Inflammatory macrophage treated with lipopolysaccharide for 4 hours (primary cell): ENCODE results near the gene TAF11.
A peak's percentile ranks its signal among the peaks of the same experiment; 100 is the strongest.
"Not testable (repeated sequence)": the region's sequence is repeated elsewhere in the genome, so short reads cannot be mapped to it uniquely, and the experiment has no call there.

ENCODE experiments used
- DNase-seq: peaks from one replicate; pipeline ENCODE4 v3.0.0-alpha.2; 2020

The TAF11 gene, protein sequence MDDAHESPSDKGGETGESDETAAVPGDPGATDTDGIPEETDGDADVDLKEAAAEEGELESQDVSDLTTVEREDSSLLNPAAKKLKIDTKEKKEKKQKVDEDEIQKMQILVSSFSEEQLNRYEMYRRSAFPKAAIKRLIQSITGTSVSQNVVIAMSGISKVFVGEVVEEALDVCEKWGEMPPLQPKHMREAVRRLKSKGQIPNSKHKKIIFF

GRCh38 chr6:34887753-34888513, at the start of gene TAF11:
Gene TAF11 (minus strand): TSS chr6:34888042. CDS start chr6:34887957, 85 bp downstream.
- peak; percentile 94 for DNase-seq

DNA sequence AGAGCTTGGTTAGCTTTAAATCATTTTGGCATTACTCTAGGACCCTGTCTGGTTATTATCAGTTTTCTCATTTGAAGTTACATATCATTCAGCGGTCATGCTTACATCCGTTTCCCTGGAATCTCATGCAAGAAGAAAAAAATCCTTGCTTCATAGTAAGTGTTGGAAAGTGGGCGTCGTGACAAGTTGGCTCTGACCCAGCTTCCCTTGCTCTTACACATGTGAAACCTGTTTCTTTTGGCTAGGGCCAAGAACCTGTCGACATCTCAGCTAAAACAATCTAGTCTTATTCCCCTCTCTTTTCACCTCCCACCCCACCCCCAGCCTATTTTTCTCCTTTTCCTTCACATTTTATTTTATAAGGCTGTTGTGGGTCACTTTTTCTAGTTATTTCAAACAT, 46.7 kb upstream of the TAF11 start:
- DNase-seq: peak; percentile 36

DNA sequence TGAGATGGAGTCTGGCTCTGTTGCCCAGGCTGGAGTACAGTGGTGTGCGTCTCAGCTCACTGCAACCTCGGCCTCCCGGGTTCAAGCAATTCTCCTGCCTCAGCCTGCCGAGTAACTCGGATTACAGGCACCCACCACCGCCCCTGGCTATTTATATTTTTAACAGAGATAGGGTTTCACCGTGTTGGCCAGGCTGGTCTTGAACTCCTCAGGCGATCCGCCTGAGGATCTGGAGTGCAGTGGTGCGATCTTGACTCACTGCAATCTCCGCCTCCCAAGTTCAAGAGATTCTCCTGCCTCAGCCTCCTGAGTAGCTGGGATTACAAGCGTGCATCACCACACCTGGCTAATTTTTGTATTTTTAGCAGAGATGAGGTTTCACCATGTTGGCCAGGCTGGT, 44.4 kb upstream of the TAF11 start:
- DNase-seq: not testable (repeated sequence)

DNA sequence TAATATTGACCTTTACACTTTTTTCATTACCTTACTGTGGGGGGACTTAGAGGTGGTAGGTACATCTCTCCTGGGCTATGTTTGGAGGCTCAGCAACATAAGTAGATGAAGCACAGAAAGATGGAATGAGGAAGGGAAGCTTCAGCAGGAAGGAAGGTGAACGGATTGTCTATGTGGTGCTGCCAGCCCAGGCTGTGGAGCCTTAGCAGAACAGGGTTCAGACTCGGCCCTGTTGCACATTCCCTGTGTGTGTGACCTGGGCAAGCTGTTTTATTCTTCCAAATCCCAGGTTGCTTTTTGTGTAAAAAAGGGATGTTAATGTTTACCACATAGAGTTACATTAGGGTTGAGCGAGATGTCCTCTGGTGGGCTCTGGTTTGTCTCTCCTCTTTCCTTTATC, 42.4 kb upstream of the TAF11 start:
- DNase-seq: no peak

- DNase-seq: no peak
Observed at GRCh38 chr6:34929241-34929978, 41.6 kb upstream of the TAF11 start.

- no peak for DNase-seq
Observed at GRCh38 chr6:34928695-34929094, 40.9 kb upstream of the TAF11 start.

DNA sequence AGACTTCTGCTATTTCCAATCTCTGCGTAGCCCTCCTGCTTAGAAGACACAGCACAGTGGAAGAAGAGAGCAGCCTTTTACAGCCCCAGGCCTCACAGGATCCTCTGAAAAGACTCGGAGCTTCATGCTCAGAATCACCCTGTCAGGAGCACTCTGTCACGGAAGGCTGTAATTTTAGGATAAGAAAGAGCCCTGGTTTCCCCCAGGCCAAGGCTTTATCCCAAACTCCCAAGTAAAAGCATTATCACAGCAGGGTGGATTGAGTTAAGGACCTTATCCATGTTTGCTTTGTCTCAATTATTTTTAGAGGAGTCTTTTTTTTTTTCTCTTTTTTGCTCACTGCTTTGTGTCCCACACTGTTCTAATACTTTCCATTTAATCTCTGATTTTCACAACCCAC, 40.4 kb upstream of the TAF11 start:
- DNase-seq: no peak

DNA sequence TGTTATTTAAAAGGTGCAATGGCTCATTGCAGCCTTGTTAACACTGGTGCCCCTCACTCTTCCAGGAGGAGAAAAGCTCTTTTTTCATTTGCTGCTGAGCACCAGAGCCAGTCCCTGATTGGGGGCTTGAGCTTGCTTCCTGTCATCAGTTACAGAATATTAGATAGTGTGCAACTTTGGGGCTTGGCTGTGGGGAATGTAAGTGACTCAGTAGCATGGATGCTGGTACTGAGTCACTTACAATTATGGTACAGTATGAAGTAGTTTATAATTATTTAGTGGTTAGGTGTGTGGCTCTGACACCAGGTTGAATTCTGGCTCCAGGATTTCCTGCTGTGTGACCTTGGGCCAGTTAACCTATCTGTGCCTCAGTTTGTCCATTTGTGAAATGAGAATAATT, 38.8 kb upstream of the TAF11 start:
- DNase-seq: no peak

DNA sequence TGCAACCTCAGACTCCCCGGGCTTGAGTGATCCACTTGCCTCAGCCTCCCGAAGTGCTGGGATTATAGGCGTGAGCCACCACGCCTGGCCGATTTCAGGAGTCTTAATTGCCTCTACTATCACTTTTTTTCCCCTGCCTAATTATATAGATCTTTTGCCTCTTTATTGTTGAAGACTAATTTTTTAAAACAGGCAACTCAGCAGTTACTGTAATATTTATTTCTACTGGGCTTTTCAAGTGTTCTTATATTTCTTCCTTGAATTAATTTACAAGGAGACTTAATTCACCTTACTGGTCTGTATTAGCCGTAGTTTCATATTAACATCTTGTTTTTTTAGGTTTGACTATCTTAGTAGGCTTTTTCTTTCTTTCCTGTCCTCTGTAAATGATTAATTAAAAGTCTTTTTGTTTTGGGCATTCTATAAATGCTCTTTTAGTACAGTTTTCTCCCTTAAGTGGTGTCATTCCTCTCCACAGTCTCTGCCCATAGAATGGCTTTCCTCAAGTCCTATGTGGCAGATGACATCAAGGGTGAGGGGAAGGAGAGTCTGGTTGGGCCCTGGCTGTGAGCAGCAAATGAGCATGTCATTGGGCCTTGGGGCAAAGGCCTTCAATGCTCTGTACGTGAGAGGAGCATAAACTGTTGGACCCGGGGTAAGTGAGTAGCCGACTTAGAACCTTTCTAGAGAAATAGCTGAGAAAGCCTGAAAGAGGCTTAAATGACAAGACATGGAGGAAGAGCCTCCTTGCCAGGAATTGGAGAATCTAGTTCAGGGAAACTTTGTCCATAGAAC, 37.2 kb upstream of the TAF11 start:
- DNase-seq: no peak

DNA sequence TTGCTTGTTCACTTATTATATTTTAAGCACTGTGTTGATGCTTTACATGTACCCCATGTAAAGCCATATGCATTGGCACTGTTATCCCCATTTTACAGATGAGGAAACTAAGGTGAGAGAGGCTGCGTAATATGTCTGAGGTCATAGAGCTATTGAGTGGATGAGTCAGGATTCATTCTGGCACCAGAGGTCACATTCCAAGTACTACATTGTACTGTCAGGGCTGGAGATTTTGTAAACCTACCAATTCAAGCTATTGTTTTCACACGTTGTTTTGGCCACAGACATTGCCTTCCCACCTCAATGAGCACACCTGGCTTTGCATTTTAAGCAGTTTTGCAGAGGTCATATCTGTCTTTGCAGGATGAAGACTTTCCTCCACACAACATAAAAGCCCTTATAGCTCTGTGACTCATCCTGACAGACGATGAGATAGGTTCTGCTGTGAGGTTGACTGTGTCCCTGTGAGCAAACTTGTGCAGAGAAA, 34.4 kb upstream of the TAF11 start:
- no peak for DNase-seq

DNA sequence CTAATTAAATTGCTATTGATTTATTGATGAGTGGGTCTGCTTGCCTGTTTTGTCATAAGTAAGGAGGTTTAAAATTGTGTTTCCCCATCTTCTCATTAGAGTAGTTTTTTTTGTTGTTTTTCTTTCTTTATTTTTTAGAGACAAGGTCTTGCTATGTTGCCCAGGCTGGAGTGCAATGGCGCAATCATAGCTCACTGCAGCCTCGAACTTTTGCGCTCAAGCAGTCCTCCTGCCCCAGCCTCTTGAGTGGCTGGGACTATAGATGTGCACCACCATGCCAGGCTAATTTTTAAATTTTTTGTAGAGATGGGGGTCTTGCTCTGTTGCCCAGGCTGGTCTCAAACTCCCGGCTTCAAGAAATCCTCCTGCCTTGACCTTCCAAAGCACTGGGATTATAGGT, 32.3 kb upstream of the TAF11 start:
- no peak for DNase-seq

DNA sequence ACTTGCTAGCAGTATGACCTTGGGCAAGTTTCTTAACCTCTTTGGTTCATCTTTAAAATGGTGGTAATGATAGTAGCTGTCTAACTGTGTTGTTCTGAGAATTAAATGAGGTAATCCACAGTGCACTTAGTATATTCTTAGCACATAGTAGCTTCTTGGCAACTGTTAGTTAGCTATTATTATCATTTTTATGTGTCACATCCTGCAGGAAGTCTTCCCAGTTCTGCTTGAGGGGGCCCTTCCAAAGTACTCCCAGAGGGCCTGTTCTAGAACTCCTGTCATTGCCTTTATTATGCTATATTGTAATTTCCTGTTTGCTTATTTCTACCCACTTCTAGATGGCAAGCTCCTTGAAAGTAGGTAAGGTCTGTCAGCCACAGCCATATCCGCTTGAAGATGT, 31.8 kb upstream of the TAF11 start:
- no peak for DNase-seq

- no peak for DNase-seq
Observed at GRCh38 chr6:34917626-34918285, 29.9 kb upstream of the TAF11 start.

DNA sequence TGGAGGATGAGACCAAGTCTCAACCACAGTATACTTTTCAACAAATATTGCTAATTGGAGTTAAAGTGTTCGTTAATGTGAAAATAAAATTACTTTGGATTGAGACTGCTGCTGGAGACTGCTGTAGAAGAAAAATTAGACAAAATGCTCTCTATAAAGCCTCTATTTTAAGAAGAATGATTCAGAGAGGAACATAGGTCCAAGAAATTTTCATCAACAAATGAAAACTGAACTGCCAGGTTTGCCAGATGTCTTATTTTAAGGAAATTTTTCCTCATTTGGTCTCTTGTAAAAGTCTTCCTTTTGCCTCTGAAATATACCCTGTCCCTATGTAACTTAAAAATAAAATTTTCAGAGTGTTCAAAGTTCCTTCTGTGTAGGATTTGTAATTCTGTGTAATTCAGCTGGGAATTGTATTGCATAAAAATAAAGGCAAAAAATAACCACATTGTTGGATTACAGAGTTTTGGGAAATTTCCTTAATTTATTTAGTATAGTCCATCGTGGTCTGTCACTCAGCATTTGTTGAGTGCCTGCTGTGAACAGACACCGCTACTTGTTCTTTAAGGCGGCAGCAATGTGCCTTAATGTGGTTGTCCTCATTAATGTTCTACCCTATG, 28.6 kb upstream of the TAF11 start:
- DNase-seq: no peak

- no peak for DNase-seq
Observed at GRCh38 chr6:34914358-34914757, 26.5 kb upstream of the TAF11 start.

- peak; percentile 19 for DNase-seq
Observed at GRCh38 chr6:34912715-34913464, 25.0 kb upstream of the TAF11 start.

GRCh38 chr6:34911822-34912221, 24.0 kb upstream of the TAF11 start:
- no peak for DNase-seq

DNA sequence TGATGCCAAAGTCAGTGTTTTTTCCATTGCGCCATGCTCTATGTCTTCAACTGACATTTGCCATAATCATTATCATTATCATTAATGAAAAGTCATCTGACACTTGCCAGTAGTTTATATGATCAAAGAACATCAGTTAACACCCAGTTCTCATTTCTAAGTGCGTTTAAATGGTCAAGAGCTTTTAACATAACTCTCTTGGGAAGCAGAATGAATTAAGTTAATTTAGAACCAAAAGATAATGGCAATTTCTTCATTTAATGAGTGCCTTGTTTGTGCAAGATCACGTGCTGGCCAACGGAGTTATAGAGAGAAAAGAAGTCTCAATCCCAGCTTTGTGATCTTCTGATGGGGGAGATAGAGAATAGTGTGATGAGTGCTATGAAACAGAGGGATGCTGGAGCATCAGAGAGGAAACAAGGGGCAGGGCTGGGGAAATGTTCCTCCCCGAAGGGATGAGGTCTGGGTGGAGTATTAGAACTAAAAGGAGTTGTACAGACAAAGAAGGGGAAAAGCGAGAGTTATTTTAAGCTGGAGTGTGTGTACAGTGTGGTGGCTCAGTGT, 21.6 kb upstream of the TAF11 start:
- no peak for DNase-seq

- no peak for DNase-seq
Observed at GRCh38 chr6:34908194-34908593, 20.4 kb upstream of the TAF11 start.

DNA sequence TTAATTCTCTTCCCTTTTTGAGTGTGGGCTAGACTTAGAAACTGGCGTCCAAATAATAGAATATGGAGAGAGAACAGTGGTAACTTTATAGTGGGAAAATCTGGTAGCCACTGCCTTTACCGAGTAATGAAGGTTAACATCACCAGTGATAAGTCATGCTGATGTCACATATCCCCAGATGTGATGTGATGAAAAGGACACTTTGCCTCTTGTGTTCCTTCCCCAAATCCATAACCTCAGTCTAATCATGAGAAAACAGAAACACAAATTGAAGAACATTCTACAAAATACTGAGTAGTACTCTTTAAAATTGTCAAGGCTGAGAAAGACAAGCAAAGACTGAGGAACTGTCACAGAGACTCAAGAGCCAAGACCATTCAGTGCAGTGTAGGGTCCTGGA, 19.0 kb upstream of the TAF11 start:
- DNase-seq: peak; percentile 67
